HepG2 (cell line): Measurements from ENCODE around the gene DDX39B.

Source experiments
- ATF3 ChIP-seq: sonication (generic); formaldehyde crosslinking; IDR thresholded peaks from 2 replicates; pipeline ENCODE4 v1.4.0; 2020; ENCODE audit warnings: missing genetic modification reagents
- BRD4 ChIP-seq: sonication (generic); formaldehyde crosslinking; IDR thresholded peaks from 2 replicates; pipeline ENCODE4 v1.4.0; 2020; ENCODE audit warnings: missing genetic modification reagents
- CTCF ChIP-seq: sonication (generic); formaldehyde crosslinking; IDR thresholded peaks from 2 replicates; pipeline ENCODE4 v1.5.0; 2020; ENCODE audit warnings: mild to moderate bottlenecking, missing genetic modification reagents, moderate library complexity
- NR3C1 ChIP-seq: sonication (generic); formaldehyde crosslinking; IDR thresholded peaks from 2 replicates; pipeline ENCODE4 v1.4.0; 2020; ENCODE audit warnings: missing genetic modification reagents
- POLR2G ChIP-seq: fragments of 200-400 bp; formaldehyde crosslinking; IDR thresholded peaks from 2 replicates; pipeline ENCODE4 v1.6.1; 2018; ENCODE audit warnings: mild to moderate bottlenecking, low read depth, low read length, moderate library complexity
- RERE ChIP-seq: IDR thresholded peaks from 2 replicates; pipeline ENCODE4 v1.6.1; 2016; ENCODE audit warnings: low read depth, missing genetic modification reagents, missing compliant biosample characterization
- SNAPC4 ChIP-seq: sonication (generic); formaldehyde crosslinking; IDR thresholded peaks from 2 replicates; pipeline ENCODE4 v1.4.0; 2020; ENCODE audit warnings: mild to moderate bottlenecking, missing genetic modification reagents
- TERF1 ChIP-seq: sonication (generic); formaldehyde crosslinking; IDR thresholded peaks from 2 replicates; pipeline ENCODE4 v1.8.0; 2022; ENCODE audit warnings: mild to moderate bottlenecking, missing genetic modification reagents, moderate library complexity
- ZFP36 ChIP-seq: fragments of 150-350 bp; IDR thresholded peaks from 2 replicates; pipeline ENCODE4 v1.6.1; 2018; ENCODE audit warnings: borderline replicate concordance, low read length, low read depth; ENCODE audit not compliant: partially characterized antibody
- ZMYM3 ChIP-seq: sonication (generic); formaldehyde crosslinking; IDR thresholded peaks from 2 replicates; pipeline ENCODE4 v1.5.1; 2020; ENCODE audit warnings: mild to moderate bottlenecking, missing genetic modification reagents
- ZNF274 ChIP-seq: sonication (generic); formaldehyde crosslinking; IDR thresholded peaks from 2 replicates; pipeline ENCODE4 v1.5.1; 2020; ENCODE audit warnings: mild to moderate bottlenecking, missing genetic modification reagents
- TF ChIP-seq, protein P1 (sequence below): sonication (generic); formaldehyde crosslinking; IDR thresholded peaks from 2 replicates; pipeline ENCODE4 v1.9.0; 2021; ENCODE audit warnings: missing genetic modification reagents, borderline replicate concordance

DNA sequence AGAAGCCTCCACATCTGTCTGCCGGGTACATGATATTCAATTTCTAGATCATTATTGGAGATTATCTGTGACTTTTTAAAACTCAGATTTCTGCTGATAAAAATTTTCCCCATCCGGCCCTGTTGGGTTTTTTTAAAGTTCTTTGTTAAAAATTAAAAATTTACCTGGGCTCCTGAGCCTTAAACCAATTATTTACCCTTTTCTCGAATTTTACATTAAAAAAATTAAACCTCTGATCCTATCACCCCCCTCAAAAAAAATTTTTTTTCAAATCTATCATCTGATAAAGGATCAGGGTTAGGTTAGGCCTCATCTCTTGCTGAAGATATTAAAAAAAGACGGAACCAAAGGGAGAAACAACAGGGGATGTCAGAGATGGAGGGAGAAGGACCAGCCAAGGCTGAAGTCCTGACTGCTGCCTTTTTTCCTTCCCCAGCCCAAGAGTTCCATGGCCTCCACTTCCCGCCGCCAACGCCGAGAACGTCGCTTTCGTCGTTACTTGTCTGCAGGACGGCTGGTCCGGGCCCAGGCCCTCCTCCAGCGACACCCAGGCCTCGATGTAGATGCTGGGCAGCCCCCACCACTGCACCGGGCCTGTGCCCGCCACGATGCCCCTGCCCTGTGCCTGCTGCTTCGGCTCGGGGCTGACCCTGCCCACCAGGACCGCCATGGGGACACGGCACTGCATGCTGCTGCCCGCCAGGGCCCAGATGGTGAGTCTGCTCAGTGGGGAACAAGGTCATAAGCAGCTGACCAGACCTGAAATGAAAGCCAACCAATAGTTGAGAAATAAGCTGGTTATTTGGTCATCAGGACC, 6.1 kb upstream of the DDX39B start:
- TF ChIP-seq ATF3: no peak
- no peak for TF ChIP-seq SNAPC4 (CRISPR knock-in tag)
- TF ChIP-seq CTCF (CRISPR knock-in tag): peak; percentile 11; the same call in 1 of the 2 replicates
- TF ChIP-seq RERE (CRISPR knock-in tag): 0 out of 2 replicates have a peak, but pooled peaks have one; percentile 6
- no peak for TF ChIP-seq ZFP36
- TF ChIP-seq, protein P1, sequence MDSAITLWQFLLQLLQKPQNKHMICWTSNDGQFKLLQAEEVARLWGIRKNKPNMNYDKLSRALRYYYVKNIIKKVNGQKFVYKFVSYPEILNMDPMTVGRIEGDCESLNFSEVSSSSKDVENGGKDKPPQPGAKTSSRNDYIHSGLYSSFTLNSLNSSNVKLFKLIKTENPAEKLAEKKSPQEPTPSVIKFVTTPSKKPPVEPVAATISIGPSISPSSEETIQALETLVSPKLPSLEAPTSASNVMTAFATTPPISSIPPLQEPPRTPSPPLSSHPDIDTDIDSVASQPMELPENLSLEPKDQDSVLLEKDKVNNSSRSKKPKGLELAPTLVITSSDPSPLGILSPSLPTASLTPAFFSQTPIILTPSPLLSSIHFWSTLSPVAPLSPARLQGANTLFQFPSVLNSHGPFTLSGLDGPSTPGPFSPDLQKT (CRISPR knock-in tag): no peak
- no peak for TF ChIP-seq ZNF274 (CRISPR knock-in tag)
- TF ChIP-seq TERF1 (CRISPR knock-in tag): no peak
- TF ChIP-seq POLR2G: no peak
- no peak for TF ChIP-seq BRD4 (CRISPR knock-in tag)
- TF ChIP-seq NR3C1 (CRISPR knock-in tag): no peak
- no peak for TF ChIP-seq ZMYM3 (CRISPR knock-in tag)
